ENCODE results near the gene RBPJL. TPM values are rescaled to one million over a fixed set of nuclear protein-coding genes. Genes with fewer than 3 reads are reported as not detected.

RBPJL gene
- total and polyA plus RNA-seq, 2 experiments from 2014 or later: not detected

DNA sequence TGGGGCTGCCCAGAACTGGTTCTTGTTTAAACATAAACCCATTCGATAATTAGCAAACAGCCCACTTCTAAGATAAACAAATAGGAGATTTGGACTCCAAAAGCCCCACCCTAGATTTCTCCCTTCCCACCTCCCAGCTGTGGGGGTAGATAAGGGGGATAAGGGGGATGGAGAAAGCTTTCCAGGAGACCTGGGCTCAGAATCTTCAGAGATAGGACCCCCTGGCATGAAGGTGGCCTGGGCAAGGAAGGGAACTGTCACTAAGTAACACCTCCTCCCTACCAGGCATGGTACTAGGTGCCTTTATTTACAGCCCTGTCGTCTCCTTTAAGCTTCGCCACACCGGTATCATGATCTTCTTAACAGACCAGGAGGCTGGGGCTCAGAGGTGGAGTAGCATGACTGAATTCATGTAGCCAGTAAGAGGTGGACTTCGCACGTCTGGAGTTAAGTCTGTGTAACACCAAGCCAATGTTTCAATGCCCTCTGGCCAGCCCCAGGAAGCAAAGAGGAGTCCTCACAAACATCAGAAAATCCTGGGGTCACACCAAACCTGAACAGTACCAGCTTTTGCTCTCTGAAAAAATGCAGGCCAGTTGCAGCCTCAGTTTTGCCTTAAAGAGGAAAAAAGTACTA is 37.0 kb downstream of the RBPJL start:
- DNase-seq (ENCODE audit: low spot score): peak; percentile 76
- Histone ChIP-seq H3K9me2 (replicated peaks; ENCODE audit: insufficient read depth) (no peaks in the 10 kb centered on the region), H3K36me3 (replicated peaks; ENCODE audit: insufficient read depth, low read depth) (no peaks in the 10 kb centered on the region), H3K9me3 (ENCODE audit: low read depth) (no peaks in the 10 kb centered on the region), H3K27ac (peak overlapping the region; percentile 96), H2AFZ (no peak overlapping the region), H3K4me2 (peak overlapping the region; percentile 87), H3K27me3 (no peaks in the 10 kb centered on the region), H4K20me1 (ENCODE audit: insufficient read depth, poor library complexity, severe bottlenecking) (peaks cover 15% of the 10 kb centered on the region), H3K4me3 (no peak overlapping the region), H3K4me1 (ENCODE audit: insufficient read depth) (peaks cover 84% of the 10 kb centered on the region), H3K79me2 (peaks cover 65% of the 10 kb centered on the region)
- TF ChIP-seq EZH2 (IDR thresholded peaks at IDR 0.05; ENCODE audit: borderline replicate concordance): no peak
- TF ChIP-seq, protein P1, sequence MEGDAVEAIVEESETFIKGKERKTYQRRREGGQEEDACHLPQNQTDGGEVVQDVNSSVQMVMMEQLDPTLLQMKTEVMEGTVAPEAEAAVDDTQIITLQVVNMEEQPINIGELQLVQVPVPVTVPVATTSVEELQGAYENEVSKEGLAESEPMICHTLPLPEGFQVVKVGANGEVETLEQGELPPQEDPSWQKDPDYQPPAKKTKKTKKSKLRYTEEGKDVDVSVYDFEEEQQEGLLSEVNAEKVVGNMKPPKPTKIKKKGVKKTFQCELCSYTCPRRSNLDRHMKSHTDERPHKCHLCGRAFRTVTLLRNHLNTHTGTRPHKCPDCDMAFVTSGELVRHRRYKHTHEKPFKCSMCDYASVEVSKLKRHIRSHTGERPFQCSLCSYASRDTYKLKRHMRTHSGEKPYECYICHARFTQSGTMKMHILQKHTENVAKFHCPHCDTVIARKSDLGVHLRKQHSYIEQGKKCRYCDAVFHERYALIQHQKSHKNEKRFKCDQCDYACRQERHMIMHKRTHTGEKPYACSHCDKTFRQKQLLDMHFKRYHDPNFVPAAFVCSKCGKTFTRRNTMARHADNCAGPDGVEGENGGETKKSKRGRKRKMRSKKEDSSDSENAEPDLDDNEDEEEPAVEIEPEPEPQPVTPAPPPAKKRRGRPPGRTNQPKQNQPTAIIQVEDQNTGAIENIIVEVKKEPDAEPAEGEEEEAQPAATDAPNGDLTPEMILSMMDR (IDR thresholded peaks at IDR 0.05; ENCODE audit: poor library complexity): no peak
- no peak for TF ChIP-seq EZH2phosphoT487 (IDR thresholded peaks at IDR 0.05; ENCODE audit: low read depth, severe bottlenecking, unreplicated experiment)
- 29% methylated on average over 6 of the region's 6 CpGs for WGBS (ENCODE audit: low lambda C conversion rate, missing lambda C conversion rate)

DNA sequence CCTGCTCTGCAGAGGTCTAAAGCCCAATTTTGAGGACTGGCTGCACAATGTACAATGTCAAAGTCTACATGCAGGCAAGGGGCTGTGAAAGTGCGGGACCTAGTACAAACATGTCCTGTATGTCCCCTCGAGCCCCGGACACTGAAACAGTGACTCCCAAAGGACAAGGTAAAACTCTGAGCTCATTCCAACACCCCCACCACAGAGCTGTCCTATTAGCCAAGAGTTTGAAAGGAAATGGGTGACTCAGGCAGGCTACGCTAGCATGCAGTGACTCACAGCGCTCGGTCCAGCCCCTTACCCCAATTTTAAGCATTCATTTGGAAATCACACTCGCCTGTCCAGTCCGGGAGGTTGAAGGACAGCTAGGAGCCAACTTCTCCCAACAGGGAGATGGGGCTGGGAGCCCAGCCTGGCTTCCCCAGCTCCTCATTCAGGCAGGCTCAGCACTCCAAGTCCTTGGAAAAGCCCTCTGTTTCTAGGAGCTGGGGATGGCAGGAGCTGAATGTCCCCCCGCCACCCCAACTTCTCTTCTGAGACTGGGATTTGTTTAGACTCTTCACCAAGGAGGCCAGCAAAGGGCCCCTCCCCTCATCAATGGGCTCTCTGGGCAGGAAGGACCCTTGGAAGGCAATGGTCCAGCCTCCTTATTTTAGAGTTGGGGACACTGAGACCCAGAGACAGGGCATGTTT is 37.7 kb downstream of the RBPJL start:
- Histone ChIP-seq H3K36me3 (replicated peaks; ENCODE audit: insufficient read depth, low read depth) (no peaks in the 10 kb centered on the region), H3K4me3 (peak overlapping the region; percentile 8), H3K9me3 (ENCODE audit: low read depth) (no peaks in the 10 kb centered on the region), H3K4me2 (peak overlapping the region; percentile 87), H3K4me1 (ENCODE audit: insufficient read depth) (peaks cover 77% of the 10 kb centered on the region), H3K27ac (peak overlapping the region; percentile 96), H2AFZ (no peak overlapping the region), H3K9me2 (replicated peaks; ENCODE audit: insufficient read depth) (no peaks in the 10 kb centered on the region), H3K27me3 (no peaks in the 10 kb centered on the region), H3K79me2 (peaks cover 58% of the 10 kb centered on the region), H4K20me1 (ENCODE audit: insufficient read depth, poor library complexity, severe bottlenecking) (peaks cover 15% of the 10 kb centered on the region)
- WGBS (ENCODE audit: low lambda C conversion rate, missing lambda C conversion rate): 32% methylated on average over 9 of the region's 9 CpGs
- peak; percentile 85 for DNase-seq (ENCODE audit: low spot score)
- no peak for TF ChIP-seq EZH2 (IDR thresholded peaks at IDR 0.05; ENCODE audit: borderline replicate concordance)
- no peak for TF ChIP-seq EZH2phosphoT487 (IDR thresholded peaks at IDR 0.05; ENCODE audit: low read depth, severe bottlenecking, unreplicated experiment)
- TF ChIP-seq, protein P1 (IDR thresholded peaks at IDR 0.05; ENCODE audit: poor library complexity): no peak

DNA sequence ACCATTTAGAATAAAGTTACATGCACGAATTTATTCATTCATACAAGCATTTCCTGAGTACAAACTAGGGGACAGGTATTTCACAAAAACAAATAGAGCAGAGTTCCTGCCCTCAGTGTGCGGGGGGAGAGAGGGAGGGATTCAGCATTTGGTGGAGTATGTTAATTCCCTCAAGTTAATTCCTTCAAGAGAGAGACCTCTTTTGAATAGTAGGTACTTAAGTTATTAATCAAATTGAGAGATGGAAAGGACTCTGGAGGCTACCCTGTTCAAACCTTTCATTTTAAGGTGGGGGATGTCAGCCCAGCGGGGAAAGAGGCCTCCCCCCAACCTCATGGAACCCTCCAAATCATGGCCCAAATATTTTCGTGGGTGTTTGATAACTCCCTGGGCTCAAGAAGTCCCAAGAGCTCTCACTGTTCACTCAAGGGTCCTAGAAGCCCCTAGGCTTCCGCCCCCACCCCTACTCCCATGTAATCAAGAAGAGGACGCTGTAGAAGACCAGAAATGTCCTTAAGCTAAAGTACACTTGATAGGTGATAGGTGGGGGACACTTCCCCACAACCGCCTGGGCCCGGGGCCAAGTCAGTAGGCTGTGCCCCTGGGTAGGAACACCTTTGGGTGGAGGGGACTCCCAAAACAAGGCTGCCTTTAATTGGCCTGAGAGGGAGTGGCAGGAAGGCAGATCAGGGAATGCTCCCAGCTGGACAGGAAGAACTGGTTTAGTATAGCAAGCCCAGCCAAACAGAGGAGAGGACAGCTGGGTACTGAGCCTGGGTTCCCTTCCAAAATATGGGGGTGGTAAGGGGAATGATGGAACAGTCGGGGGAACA is 38.7 kb downstream of the RBPJL start:
- no peak for TF ChIP-seq EZH2 (IDR thresholded peaks at IDR 0.05; ENCODE audit: borderline replicate concordance)
- TF ChIP-seq, protein P1 (IDR thresholded peaks at IDR 0.05; ENCODE audit: poor library complexity): no peak
- TF ChIP-seq EZH2phosphoT487 (IDR thresholded peaks at IDR 0.05; ENCODE audit: low read depth, severe bottlenecking, unreplicated experiment): no peak
- H3K9me3 ChIP-seq (ENCODE audit: low read depth): no peaks in the 10 kb centered on the region
- no peaks in the 10 kb centered on the region for H3K36me3 ChIP-seq (replicated peaks; ENCODE audit: insufficient read depth, low read depth)
- no peak overlapping the region for H2AFZ ChIP-seq
- DNase-seq (ENCODE audit: low spot score): no peak
- H3K27me3 ChIP-seq: no peaks in the 10 kb centered on the region
- H3K4me1 ChIP-seq (ENCODE audit: insufficient read depth): peaks cover 67% of the 10 kb centered on the region
- 48% methylated on average over 9 of the region's 9 CpGs for WGBS (ENCODE audit: low lambda C conversion rate, missing lambda C conversion rate)
- peaks cover 48% of the 10 kb centered on the region for H3K79me2 ChIP-seq
- peak overlapping the region; percentile 96 for H3K27ac ChIP-seq
- H3K4me2 ChIP-seq: peak overlapping the region; percentile 87
- no peaks in the 10 kb centered on the region for H3K9me2 ChIP-seq (replicated peaks; ENCODE audit: insufficient read depth)
- H3K4me3 ChIP-seq: peak overlapping the region; percentile 8
- peaks cover 13% of the 10 kb centered on the region for H4K20me1 ChIP-seq (ENCODE audit: insufficient read depth, poor library complexity, severe bottlenecking)
